ENCODE measurements around the gene CALHM1.

DNA sequence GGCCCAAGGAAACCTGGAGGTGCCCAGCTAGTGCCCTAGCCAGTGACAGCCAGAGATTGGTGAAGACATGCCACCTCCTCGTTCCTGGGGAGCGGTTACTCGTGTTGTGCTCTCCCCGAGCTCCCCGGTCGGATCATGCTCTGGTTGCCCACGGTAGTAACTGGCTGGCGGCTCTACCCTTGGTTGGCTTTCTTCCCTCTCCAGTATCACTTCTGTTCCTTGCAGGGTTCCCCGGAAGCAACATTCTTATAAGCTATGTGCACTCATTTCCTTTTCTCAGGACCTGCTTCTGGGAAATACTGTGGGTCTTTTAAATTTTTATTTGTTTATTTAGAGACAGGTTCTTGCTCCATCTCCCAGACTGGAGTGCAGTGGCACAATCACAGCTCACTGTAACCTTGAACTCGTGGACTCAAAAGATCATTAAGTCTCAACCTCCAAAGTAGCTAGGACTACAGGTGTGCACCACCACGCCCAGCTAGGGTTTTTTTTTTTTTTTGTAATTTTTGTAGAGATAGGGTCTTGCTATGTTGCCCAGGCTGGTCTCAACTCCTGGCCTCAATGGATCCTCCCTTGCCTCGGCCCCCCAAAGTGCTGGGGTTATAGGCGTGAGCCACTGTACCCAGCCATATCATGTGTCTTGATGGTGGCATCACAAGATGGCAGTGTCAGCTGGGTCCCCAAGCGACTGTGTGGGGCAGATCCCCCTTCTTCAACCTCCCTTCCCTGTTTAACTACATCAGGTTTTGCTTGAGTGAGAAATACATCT lies 6.9 kb upstream of the CALHM1 start:
- no peak for TF ChIP-seq RAD21 (IDR thresholded peaks at IDR 0.05)
- TF ChIP-seq, protein P1, sequence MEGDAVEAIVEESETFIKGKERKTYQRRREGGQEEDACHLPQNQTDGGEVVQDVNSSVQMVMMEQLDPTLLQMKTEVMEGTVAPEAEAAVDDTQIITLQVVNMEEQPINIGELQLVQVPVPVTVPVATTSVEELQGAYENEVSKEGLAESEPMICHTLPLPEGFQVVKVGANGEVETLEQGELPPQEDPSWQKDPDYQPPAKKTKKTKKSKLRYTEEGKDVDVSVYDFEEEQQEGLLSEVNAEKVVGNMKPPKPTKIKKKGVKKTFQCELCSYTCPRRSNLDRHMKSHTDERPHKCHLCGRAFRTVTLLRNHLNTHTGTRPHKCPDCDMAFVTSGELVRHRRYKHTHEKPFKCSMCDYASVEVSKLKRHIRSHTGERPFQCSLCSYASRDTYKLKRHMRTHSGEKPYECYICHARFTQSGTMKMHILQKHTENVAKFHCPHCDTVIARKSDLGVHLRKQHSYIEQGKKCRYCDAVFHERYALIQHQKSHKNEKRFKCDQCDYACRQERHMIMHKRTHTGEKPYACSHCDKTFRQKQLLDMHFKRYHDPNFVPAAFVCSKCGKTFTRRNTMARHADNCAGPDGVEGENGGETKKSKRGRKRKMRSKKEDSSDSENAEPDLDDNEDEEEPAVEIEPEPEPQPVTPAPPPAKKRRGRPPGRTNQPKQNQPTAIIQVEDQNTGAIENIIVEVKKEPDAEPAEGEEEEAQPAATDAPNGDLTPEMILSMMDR (IDR thresholded peaks at IDR 0.05; ENCODE audit: low read depth, low read length, missing input control), result no peak
- TF ChIP-seq, protein P2, sequence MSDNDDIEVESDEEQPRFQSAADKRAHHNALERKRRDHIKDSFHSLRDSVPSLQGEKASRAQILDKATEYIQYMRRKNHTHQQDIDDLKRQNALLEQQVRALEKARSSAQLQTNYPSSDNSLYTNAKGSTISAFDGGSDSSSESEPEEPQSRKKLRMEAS (IDR thresholded peaks at IDR 0.05), result no peak
- no peak for TF ChIP-seq HNF4A (conservative IDR thresholded peaks at IDR 0.05)
- TF ChIP-seq FOXA1 (IDR thresholded peaks at IDR 0.05), result no peak
- no peak for TF ChIP-seq EGR1 (IDR thresholded peaks at IDR 0.05; ENCODE audit: low read depth in 2 of 2)
